HUES6 (cell line): ENCODE measurements around the gene DCUN1D3.

Experiments used
- H3K27ac ChIP-seq: 2 replicates; pipeline ENCODE4 v1.7.0; 2013; ENCODE audit warnings: low read depth, mild to moderate bottlenecking, low read length, inconsistent platforms
- H3K27me3 ChIP-seq: 2 replicates; pipeline ENCODE4 v1.6.1; 2013; ENCODE audit warnings: low read length; ENCODE audit not compliant: control insufficient read depth, insufficient read depth
- H3K36me3 ChIP-seq: 2 replicates; pipeline ENCODE4 v1.6.1; 2013; ENCODE audit warnings: low read length; ENCODE audit not compliant: control insufficient read depth, insufficient read depth
- H3K4me1 ChIP-seq: 2 replicates; pipeline ENCODE4 v1.6.1; 2013; ENCODE audit warnings: low read length; ENCODE audit not compliant: control insufficient read depth, insufficient read depth
- H3K4me3 ChIP-seq: 2 replicates; pipeline ENCODE4 v1.5.1; 2013; ENCODE audit warnings: low read depth, low read length
- H3K9ac ChIP-seq: one replicate; pipeline ENCODE4 v1.6.1; 2013; ENCODE audit warnings: mild to moderate bottlenecking, low read length
- H3K9me3 ChIP-seq: 2 replicates; pipeline ENCODE4 v1.6.1; 2013; ENCODE audit warnings: low read depth, low read length; ENCODE audit not compliant: control insufficient read depth, insufficient read depth

DCUN1D3 gene

GRCh38 chr16:20918486-20919239, 18.5 kb upstream of the DCUN1D3 start:
- Histone ChIP-seq H3K27me3 (no peaks in the 10 kb centered on the region), H3K4me3 (no peak overlapping the region), H3K9me3 (no peaks in the 10 kb centered on the region), H3K27ac (no peak overlapping the region), H3K9ac (no peak overlapping the region), H3K36me3 (0 out of 2 replicates have a peak, but pooled peaks cover 8% of the 10 kb centered on the region), H3K4me1 (peaks cover 12% of the 10 kb centered on the region)

- Histone ChIP-seq H3K4me3 (no peak overlapping the region), H3K27ac (no peak overlapping the region), H3K36me3 (0 out of 2 replicates have a peak, but pooled peaks cover 8% of the 10 kb centered on the region), H3K9ac (no peak overlapping the region), H3K9me3 (no peaks in the 10 kb centered on the region), H3K4me1 (peaks cover 12% of the 10 kb centered on the region), H3K27me3 (no peaks in the 10 kb centered on the region)
These were observed 16.8 kb upstream of the DCUN1D3 start for GRCh38 chr16:20916942-20917341.

- no peak overlapping the region for H3K9ac ChIP-seq
- 0 out of 2 replicates have a peak, but pooled peaks cover 8% of the 10 kb centered on the region for H3K36me3 ChIP-seq
- no peak overlapping the region for H3K27ac ChIP-seq
- no peaks in the 10 kb centered on the region for H3K27me3 ChIP-seq
- no peaks in the 10 kb centered on the region for H3K9me3 ChIP-seq
- H3K4me3 ChIP-seq: no peak overlapping the region
- peaks cover 12% of the 10 kb centered on the region for H3K4me1 ChIP-seq
These were observed 16.1 kb upstream of the DCUN1D3 start for GRCh38 chr16:20916289-20916688.

GRCh38 chr16:20911361-20911760, 11.2 kb upstream of the DCUN1D3 start:
- Histone ChIP-seq H3K27me3 (no peaks in the 10 kb centered on the region), H3K27ac (no peak overlapping the region), H3K4me3 (no peak overlapping the region), H3K9me3 (no peaks in the 10 kb centered on the region), H3K9ac (no peak overlapping the region), H3K36me3 (0 out of 2 replicates have a peak, but pooled peaks cover 2% of the 10 kb centered on the region), H3K4me1 (peaks cover 5% of the 10 kb centered on the region; the same call in 1 of the 2 replicates)

- H3K9me3 ChIP-seq: no peaks in the 10 kb centered on the region
- no peak overlapping the region for H3K27ac ChIP-seq
- no peaks in the 10 kb centered on the region for H3K27me3 ChIP-seq
- no peak overlapping the region for H3K4me3 ChIP-seq
- no peak overlapping the region for H3K9ac ChIP-seq
- H3K36me3 ChIP-seq: no peaks in the 10 kb centered on the region
- peaks cover 5% of the 10 kb centered on the region; the same call in 1 of the 2 replicates for H3K4me1 ChIP-seq
These were observed 10.7 kb upstream of the DCUN1D3 start for GRCh38 chr16:20910781-20911321.

GRCh38 chr16:20906341-20907255, 6.4 kb upstream of the DCUN1D3 start:
- no peaks in the 10 kb centered on the region for H3K9me3 ChIP-seq
- H3K4me1 ChIP-seq: peaks cover 4% of the 10 kb centered on the region; the same call in 1 of the 2 replicates
- H3K9ac ChIP-seq: no peak overlapping the region
- no peaks in the 10 kb centered on the region for H3K27me3 ChIP-seq
- no peak overlapping the region for H3K27ac ChIP-seq
- no peak overlapping the region for H3K4me3 ChIP-seq
- H3K36me3 ChIP-seq: no peaks in the 10 kb centered on the region

- Histone ChIP-seq H3K4me1 (peaks cover 4% of the 10 kb centered on the region; the same call in 1 of the 2 replicates), H3K27ac (no peak overlapping the region), H3K9ac (no peak overlapping the region), H3K36me3 (no peaks in the 10 kb centered on the region), H3K4me3 (no peak overlapping the region), H3K27me3 (no peaks in the 10 kb centered on the region), H3K9me3 (no peaks in the 10 kb centered on the region)
These were observed 5.4 kb upstream of the DCUN1D3 start for GRCh38 chr16:20905576-20905975.

GRCh38 chr16:20904507-20905081, 4.4 kb upstream of the DCUN1D3 start:
- H3K4me3 ChIP-seq: no peak overlapping the region
- H3K36me3 ChIP-seq: no peaks in the 10 kb centered on the region
- no peaks in the 10 kb centered on the region for H3K9me3 ChIP-seq
- no peaks in the 10 kb centered on the region for H3K27me3 ChIP-seq
- H3K27ac ChIP-seq: no peak overlapping the region
- peaks cover 4% of the 10 kb centered on the region; the same call in 1 of the 2 replicates for H3K4me1 ChIP-seq
- no peak overlapping the region for H3K9ac ChIP-seq

GRCh38 chr16:20903899-20904506, 3.8 kb upstream of the DCUN1D3 start:
- H3K4me1 ChIP-seq: peaks cover 8% of the 10 kb centered on the region; the same call in 1 of the 2 replicates
- H3K9ac ChIP-seq: no peak overlapping the region
- H3K36me3 ChIP-seq: no peaks in the 10 kb centered on the region
- H3K9me3 ChIP-seq: no peaks in the 10 kb centered on the region
- H3K27me3 ChIP-seq: no peaks in the 10 kb centered on the region
- no peak overlapping the region for H3K27ac ChIP-seq
- no peak overlapping the region for H3K4me3 ChIP-seq

GRCh38 chr16:20903116-20903898, 3.1 kb upstream of the DCUN1D3 start:
- no peaks in the 10 kb centered on the region for H3K27me3 ChIP-seq
- no peak overlapping the region for H3K9ac ChIP-seq
- no peak overlapping the region for H3K4me3 ChIP-seq
- peaks cover 11% of the 10 kb centered on the region; the same call in 1 of the 2 replicates for H3K4me1 ChIP-seq
- no peaks in the 10 kb centered on the region for H3K9me3 ChIP-seq
- H3K27ac ChIP-seq: no peak overlapping the region
- H3K36me3 ChIP-seq: no peaks in the 10 kb centered on the region
